ENCODE measurements around the gene NACC1.
A peak's percentile ranks its signal among the peaks of the same experiment; 100 is the strongest.

The NACC1 gene

DNA sequence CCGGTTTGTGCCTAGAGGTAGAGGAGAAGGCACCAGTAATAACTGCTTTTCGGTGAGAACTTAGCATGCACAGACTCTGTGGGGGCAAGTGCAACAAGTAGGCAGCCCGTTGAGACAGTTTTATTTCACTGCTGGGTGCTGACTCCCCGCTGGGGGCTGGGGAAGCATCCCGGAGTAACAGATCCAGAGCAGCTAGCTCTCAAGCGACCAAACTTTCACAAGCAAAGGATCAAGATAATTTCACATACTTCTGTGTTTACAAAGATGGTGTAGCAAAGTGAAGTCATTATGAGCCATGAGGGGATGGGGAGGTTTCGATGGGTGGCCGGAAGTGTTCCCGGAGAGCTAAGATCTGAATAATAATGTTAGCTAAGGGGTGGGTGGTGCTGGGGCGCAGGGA is 2.8 kb downstream of the NACC1 start:
- TF ChIP-seq, protein P1, sequence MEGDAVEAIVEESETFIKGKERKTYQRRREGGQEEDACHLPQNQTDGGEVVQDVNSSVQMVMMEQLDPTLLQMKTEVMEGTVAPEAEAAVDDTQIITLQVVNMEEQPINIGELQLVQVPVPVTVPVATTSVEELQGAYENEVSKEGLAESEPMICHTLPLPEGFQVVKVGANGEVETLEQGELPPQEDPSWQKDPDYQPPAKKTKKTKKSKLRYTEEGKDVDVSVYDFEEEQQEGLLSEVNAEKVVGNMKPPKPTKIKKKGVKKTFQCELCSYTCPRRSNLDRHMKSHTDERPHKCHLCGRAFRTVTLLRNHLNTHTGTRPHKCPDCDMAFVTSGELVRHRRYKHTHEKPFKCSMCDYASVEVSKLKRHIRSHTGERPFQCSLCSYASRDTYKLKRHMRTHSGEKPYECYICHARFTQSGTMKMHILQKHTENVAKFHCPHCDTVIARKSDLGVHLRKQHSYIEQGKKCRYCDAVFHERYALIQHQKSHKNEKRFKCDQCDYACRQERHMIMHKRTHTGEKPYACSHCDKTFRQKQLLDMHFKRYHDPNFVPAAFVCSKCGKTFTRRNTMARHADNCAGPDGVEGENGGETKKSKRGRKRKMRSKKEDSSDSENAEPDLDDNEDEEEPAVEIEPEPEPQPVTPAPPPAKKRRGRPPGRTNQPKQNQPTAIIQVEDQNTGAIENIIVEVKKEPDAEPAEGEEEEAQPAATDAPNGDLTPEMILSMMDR (conservative IDR thresholded peaks at IDR 0.05; ENCODE audit: control insufficient read depth, insufficient read depth, low read depth, low read length), result no peak
- peak overlapping the region; percentile 10 for H3K4me3 ChIP-seq (ENCODE audit: control insufficient read depth, low read depth, low read length)
- DNase-seq (ENCODE audit: low read depth), result peak; percentile 75

DNA sequence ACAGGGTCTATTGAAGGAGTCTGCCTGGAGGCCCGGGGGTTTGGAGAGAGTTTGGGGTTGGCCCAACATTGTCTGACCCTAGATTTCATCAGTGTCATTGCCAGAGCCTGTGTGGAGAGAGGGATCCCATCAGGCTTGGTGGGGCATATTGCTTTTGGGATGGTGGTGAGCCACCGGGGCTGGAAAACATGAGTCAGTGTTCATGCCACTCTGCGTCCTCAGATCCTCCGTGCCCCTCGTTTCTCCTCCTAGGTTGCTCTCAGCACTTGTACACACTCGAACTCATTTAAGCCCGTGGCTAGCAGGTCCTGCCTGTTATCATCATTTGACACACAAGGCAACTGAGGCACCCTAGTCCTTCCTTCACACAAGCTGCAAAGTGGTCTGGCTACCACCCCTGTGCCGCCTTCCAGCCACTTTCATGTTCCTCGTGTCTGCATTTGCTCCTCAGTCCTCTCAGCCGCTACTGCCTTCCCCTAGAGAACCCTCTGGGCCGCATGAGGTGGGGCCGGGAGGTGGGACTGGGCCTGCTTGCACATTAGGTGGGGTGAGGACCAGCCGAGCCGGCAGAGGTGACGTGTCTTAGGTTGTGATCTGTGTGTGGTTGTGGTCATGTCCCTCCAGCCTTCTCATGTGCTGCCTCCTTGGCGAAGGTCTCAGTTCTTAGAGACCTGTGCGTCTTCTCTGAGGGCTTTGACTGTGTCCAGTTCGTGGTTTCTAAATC is 3.6 kb downstream of the NACC1 start:
- H3K4me3 ChIP-seq (ENCODE audit: control insufficient read depth, low read depth, low read length), result no peak overlapping the region
- no peak for DNase-seq (ENCODE audit: low read depth)
- TF ChIP-seq, protein P1 (conservative IDR thresholded peaks at IDR 0.05; ENCODE audit: control insufficient read depth, insufficient read depth, low read depth, low read length), result no peak

- H3K4me3 ChIP-seq (ENCODE audit: control insufficient read depth, low read depth, low read length), result no peak overlapping the region
- TF ChIP-seq, protein P1 (conservative IDR thresholded peaks at IDR 0.05; ENCODE audit: control insufficient read depth, insufficient read depth, low read depth, low read length), result no peak
- no peak for DNase-seq (ENCODE audit: low read depth)
Measured at GRCh38 chr19:13122275-13122878, 4.3 kb downstream of the NACC1 start.

DNA sequence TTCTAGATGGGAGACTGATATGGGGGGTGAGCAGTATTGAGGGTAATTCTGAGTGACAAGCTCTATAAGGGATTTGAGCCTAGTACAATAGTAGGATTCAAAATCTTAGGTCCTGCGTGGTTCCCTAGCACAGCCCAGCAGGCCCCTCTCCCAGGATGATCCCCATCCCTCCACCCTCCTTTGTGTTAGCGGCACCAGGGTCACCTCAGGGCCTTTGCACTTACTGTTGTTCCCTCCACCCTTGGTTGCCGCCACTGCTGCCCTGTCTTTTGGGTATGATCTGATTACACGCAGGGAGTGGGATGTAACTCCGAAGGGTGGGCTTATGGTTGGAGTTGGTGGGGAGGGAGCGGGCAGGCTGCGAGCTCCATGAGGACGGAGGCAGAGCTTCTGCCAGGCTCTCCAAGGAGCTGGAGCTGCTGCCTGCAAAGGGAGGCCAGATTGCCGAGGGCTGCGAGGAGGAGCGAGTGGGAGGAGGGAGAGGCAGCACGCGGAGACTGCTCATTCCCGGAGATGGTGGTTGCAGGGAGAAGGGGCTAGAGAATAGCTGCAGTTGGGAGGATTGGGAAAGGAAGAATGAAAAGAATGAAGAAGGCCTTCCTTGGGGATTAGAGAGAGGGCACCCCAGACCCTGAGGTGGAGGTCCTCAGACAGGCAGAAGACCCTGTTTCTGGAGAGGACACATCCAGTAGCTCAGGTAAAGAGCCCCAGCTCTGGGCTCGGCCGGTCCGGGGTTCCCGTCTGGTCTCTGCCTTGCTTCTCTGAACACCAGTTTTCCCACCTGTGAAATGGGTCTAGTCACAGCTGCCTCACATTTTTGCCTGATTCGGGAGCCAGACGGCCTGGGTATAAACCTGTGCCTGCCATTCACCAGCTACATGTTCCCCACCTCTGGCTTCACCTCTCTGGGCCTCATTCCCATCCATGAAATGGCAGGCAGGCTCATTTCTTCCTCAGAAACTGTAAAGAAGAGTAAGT is 5.2 kb downstream of the NACC1 start:
- no peak for DNase-seq (ENCODE audit: low read depth)
- TF ChIP-seq, protein P1 (conservative IDR thresholded peaks at IDR 0.05; ENCODE audit: control insufficient read depth, insufficient read depth, low read depth, low read length), result no peak
- H3K4me3 ChIP-seq (ENCODE audit: control insufficient read depth, low read depth, low read length), result no peak overlapping the region

- TF ChIP-seq, protein P1 (conservative IDR thresholded peaks at IDR 0.05; ENCODE audit: control insufficient read depth, insufficient read depth, low read depth, low read length), result no peak
- H3K4me3 ChIP-seq (ENCODE audit: control insufficient read depth, low read depth, low read length), result no peak overlapping the region
- DNase-seq (ENCODE audit: low read depth), result peak; percentile 63
Measured at GRCh38 chr19:13127051-13127450, 9.0 kb downstream of the NACC1 start.

GRCh38 chr19:13127811-13128575 is 9.9 kb downstream of the NACC1 start:
- TF ChIP-seq, protein P1 (conservative IDR thresholded peaks at IDR 0.05; ENCODE audit: control insufficient read depth, insufficient read depth, low read depth, low read length), result no peak
- H3K4me3 ChIP-seq (ENCODE audit: control insufficient read depth, low read depth, low read length), result no peak overlapping the region
- DNase-seq (ENCODE audit: low read depth), result no peak
